ENCODE results near the gene POTEJ. TPM values are rescaled to one million over a fixed set of nuclear protein-coding genes. Genes with fewer than 3 reads are reported as not detected.
"Not testable (repeated sequence)": the region's sequence is repeated elsewhere in the genome, so short reads cannot be mapped to it uniquely, and the experiment has no call there.

The POTEJ gene
- not detected in 2 replicates for total RNA-seq
- polyA plus RNA-seq (2012): 0.08 TPM

- not testable (repeated sequence) for DNase-seq (ENCODE audit: low read depth)
Measured at GRCh38 chr2:130611140-130611539, at the start of gene POTEJ. Gene POTEJ, plus strand, starts transcription at chr2:130611440. Its CDS starts 93 bp downstream, at chr2:130611533.

GRCh38 chr2:130566165-130566564, 45.1 kb upstream of the POTEJ start:
- not testable (repeated sequence) for DNase-seq (ENCODE audit: low read depth)

GRCh38 chr2:130571929-130572328, 39.3 kb upstream of the POTEJ start:
- not testable (repeated sequence) for DNase-seq (ENCODE audit: low read depth)

- DNase-seq (ENCODE audit: low read depth): not testable (repeated sequence)
Measured at GRCh38 chr2:130574230-130574629, 37.0 kb upstream of the POTEJ start.

GRCh38 chr2:130576209-130576784, 34.9 kb upstream of the POTEJ start:
- DNase-seq (ENCODE audit: low read depth): not testable (repeated sequence)

- DNase-seq (ENCODE audit: low read depth): not testable (repeated sequence)
Measured at GRCh38 chr2:130577559-130577958, 33.7 kb upstream of the POTEJ start.

GRCh38 chr2:130579121-130579520, 32.1 kb upstream of the POTEJ start:
- DNase-seq (ENCODE audit: low read depth): not testable (repeated sequence)

GRCh38 chr2:130581491-130581890, 29.7 kb upstream of the POTEJ start:
- not testable (repeated sequence) for DNase-seq (ENCODE audit: low read depth)

- DNase-seq (ENCODE audit: low read depth): not testable (repeated sequence)
Measured at GRCh38 chr2:130582970-130583369, 28.3 kb upstream of the POTEJ start.

- DNase-seq (ENCODE audit: low read depth): not testable (repeated sequence)
Measured at GRCh38 chr2:130583582-130583981, 27.7 kb upstream of the POTEJ start.

- not testable (repeated sequence) for DNase-seq (ENCODE audit: low read depth)
Measured at GRCh38 chr2:130584726-130585125, 26.5 kb upstream of the POTEJ start.

- DNase-seq (ENCODE audit: low read depth): not testable (repeated sequence)
Measured at GRCh38 chr2:130588688-130589458, 22.4 kb upstream of the POTEJ start.

- DNase-seq (ENCODE audit: low read depth): not testable (repeated sequence)
Measured at GRCh38 chr2:130590170-130590841, 20.9 kb upstream of the POTEJ start.

- DNase-seq (ENCODE audit: low read depth): not testable (repeated sequence)
Measured at GRCh38 chr2:130590842-130591359, 20.3 kb upstream of the POTEJ start.

GRCh38 chr2:130592791-130593414, 18.3 kb upstream of the POTEJ start:
- not testable (repeated sequence) for DNase-seq (ENCODE audit: low read depth)

GRCh38 chr2:130594011-130594410, 17.2 kb upstream of the POTEJ start:
- DNase-seq (ENCODE audit: low read depth): not testable (repeated sequence)

GRCh38 chr2:130596757-130597156, 14.5 kb upstream of the POTEJ start:
- not testable (repeated sequence) for DNase-seq (ENCODE audit: low read depth)

- not testable (repeated sequence) for DNase-seq (ENCODE audit: low read depth)
Measured at GRCh38 chr2:130597994-130598393, 13.2 kb upstream of the POTEJ start.

- not testable (repeated sequence) for DNase-seq (ENCODE audit: low read depth)
Measured at GRCh38 chr2:130598463-130598862, 12.8 kb upstream of the POTEJ start.

GRCh38 chr2:130599393-130599792, 11.8 kb upstream of the POTEJ start, which contains the start of gene CFC1:
Gene CFC1, minus strand, starts transcription at chr2:130599575. Its CDS starts 288 bp downstream, at chr2:130599287.
- not testable (repeated sequence) for DNase-seq (ENCODE audit: low read depth)

GRCh38 chr2:130599926-130600325, 11.3 kb upstream of the POTEJ start:
- not testable (repeated sequence) for DNase-seq (ENCODE audit: low read depth)

Measured in myocyte (in vitro differentiated cells).